HCT116 (cell line): Measurements from ENCODE around the gene TK2. TPM values are rescaled to one million over a fixed set of nuclear protein-coding genes. Genes with fewer than 3 reads are reported as not detected.

Source experiments
- ATAC-seq: fragments of 200-7000 bp; cut with Tn5 transposase; 2 replicates; pipeline ENCODE4 v1.9.1; 2020; ENCODE audit warnings: mild to moderate bottlenecking, moderate library complexity
- BruUV-seq: library from RNA; stranded (reverse); fragments of 400-500 nt; replicated peaks from 2 replicates; lab custom pipeline; 2021; lab: Mats Ljungman, UMichigan
- CTCF ChIA-PET: fragments of 300-600 bp; sonication (Branson Sonifier 250); formaldehyde crosslinking; loops from one replicate; lab custom pipeline; 2021; ENCODE audit warnings: antibody characterized with exemption; lab: Charles Lee
- POLR2A ChIA-PET: fragments of 300-600, 350-600 bp; sonication (Branson Sonifier 250); formaldehyde crosslinking; loops from one replicate; lab custom pipeline; 2021; ENCODE audit warnings: antibody characterized with exemption; lab: Charles Lee
- RAD21 ChIA-PET, 2 experiments: fragments of 300-600 bp; sonication (Branson Sonifier 250); formaldehyde crosslinking; loops; one replicate each; lab custom pipeline; 2023; ENCODE audit warnings: low total read pairs in 2 of 2; ENCODE audit not compliant: uncharacterized antibody in 2 of 2, unreplicated experiment in 2 of 2, low non-redundant PET in 1 of 2; lab: Charles Lee
- DNase-seq: peaks from one replicate; pipeline ENCODE4 v3.0.0-alpha.2; 2010; ENCODE audit warnings: low read depth, low spot score
- H2AFZ ChIP-seq: fragments of 200-600 bp; shearing (Covaris generic), sonication (generic); 2 replicates; pipeline ENCODE4 v1.6.1; 2017; ENCODE audit warnings: low read depth, mixed run types, mixed read lengths, antibody characterized with exemption, low read length; ENCODE audit not compliant: poor library complexity, severe bottlenecking
- H3K27ac ChIP-seq: 2 replicates; pipeline ENCODE4 v1.5.1; 2012; ENCODE audit warnings: low read depth, low read length
- H3K27me3 ChIP-seq: fragments of 200-600 bp; sonication (generic); 2 replicates; pipeline ENCODE4 v1.6.1; 2016; ENCODE audit warnings: mixed run types, low read length, mixed read lengths; ENCODE audit not compliant: insufficient read depth
- H3K36me3 ChIP-seq, 2 experiments: fragments of 200-500 bp in 1 of 2; fragments of 200-600 bp in 1 of 2; sonication (Bioruptor generic) in 1 of 2; sonication (generic) in 1 of 2; 2 replicates each; pipeline versions ENCODE4 v1.5.1 to v1.6.1; 2014 to 2016; ENCODE audit warnings: low read length in 2 of 2, inconsistent platforms in 1 of 2, mixed read lengths in 1 of 2, mixed run types in 1 of 2; ENCODE audit not compliant: insufficient read depth in 2 of 2, control insufficient read depth in 1 of 2
- H3K4me1 ChIP-seq, 2 experiments: fragments of 200-600 bp in 1 of 2; sonication (generic) in 1 of 2; 2 replicates each; pipeline versions ENCODE4 v1.5.1 to v1.6.1; 2012 to 2017; ENCODE audit warnings: low read length in 2 of 2, inconsistent platforms in 1 of 2, mild to moderate bottlenecking in 1 of 2, mixed read lengths in 1 of 2, mixed run types in 1 of 2, moderate library complexity in 1 of 2; ENCODE audit not compliant: insufficient read depth in 2 of 2, control insufficient read depth in 1 of 2
- H3K4me2 ChIP-seq: fragments of 200-600 bp; sonication (generic); 2 replicates; pipeline ENCODE4 v1.6.1; 2017; ENCODE audit warnings: mixed run types, low read length, mixed read lengths
- H3K4me3 ChIP-seq, 2 experiments: fragments of 200-600 bp in 1 of 2; sonication (generic) in 1 of 2; replicated peaks in 1 of 2; 2 replicates each; pipeline ENCODE4 v1.5.1; 2011 to 2016; ENCODE audit warnings: low read length in 2 of 2, control low read depth in 1 of 2, low read depth in 1 of 2, mild to moderate bottlenecking in 1 of 2, mixed read lengths in 1 of 2, mixed run types in 1 of 2
- H3K79me2 ChIP-seq: fragments of 200-600 bp; sonication (generic); 2 replicates; pipeline ENCODE4 v1.6.1; 2017; ENCODE audit warnings: mild to moderate bottlenecking, mixed run types, low read length, moderate library complexity, mixed read lengths; ENCODE audit not compliant: insufficient read depth
- H3K9ac ChIP-seq: fragments of 200-600 bp; sonication (generic); 2 replicates; pipeline ENCODE4 v1.6.1; 2016; ENCODE audit warnings: low read length, mixed read lengths
- H3K9me2 ChIP-seq: fragments of 200-600 bp; sonication (generic), shearing (Covaris generic); 2 replicates; pipeline ENCODE4 v1.6.1; 2017; ENCODE audit warnings: mixed run types, mild to moderate bottlenecking, moderate library complexity; ENCODE audit not compliant: insufficient read depth
- H3K9me3 ChIP-seq, 2 experiments: fragments of 200-500 bp in 1 of 2; fragments of 200-600 bp in 1 of 2; sonication (Bioruptor generic) in 1 of 2; sonication (generic) in 1 of 2; 2 replicates each; pipeline ENCODE4 v1.6.1; 2014 to 2017; ENCODE audit warnings: low read length in 2 of 2, mixed read lengths in 2 of 2, inconsistent platforms in 1 of 2, low read depth in 1 of 2, mild to moderate bottlenecking in 1 of 2, mixed run types in 1 of 2, moderate library complexity in 1 of 2; ENCODE audit not compliant: control insufficient read depth in 1 of 2, insufficient read depth in 1 of 2
- H4K20me1 ChIP-seq: fragments of 200-600 bp; sonication (generic), shearing (Covaris generic); 2 replicates; pipeline ENCODE4 v1.6.1; 2017; ENCODE audit warnings: mixed run types, mild to moderate bottlenecking, moderate library complexity; ENCODE audit not compliant: insufficient read depth
- CBX3 ChIP-seq: IDR thresholded peaks from 2 replicates; pipeline ENCODE4 v1.6.1; 2012; ENCODE audit warnings: low read depth
- CTCF ChIP-seq, 3 experiments: fragments of 200-600 bp in 1 of 3; sonication (generic) in 1 of 3; IDR thresholded peaks in 2 of 3; conservative IDR thresholded peaks in 1 of 3; 2 replicates each; pipeline ENCODE4 v1.5.1; 2012 to 2017; ENCODE audit warnings: low read depth in 2 of 3, low read length in 2 of 3, antibody characterized with exemption in 1 of 3, borderline replicate concordance in 1 of 3, control low read depth in 1 of 3, mild to moderate bottlenecking in 1 of 3, mixed read lengths in 1 of 3, mixed run types in 1 of 3, moderate library complexity in 1 of 3; ENCODE audit not compliant: insufficient read depth in 1 of 3
- MAX ChIP-seq: IDR thresholded peaks from 2 replicates; pipeline ENCODE4 v1.6.1; 2012
- POLR2AphosphoS5 ChIP-seq: IDR thresholded peaks from 2 replicates; pipeline ENCODE4 v1.6.1; 2011; ENCODE audit warnings: mild to moderate bottlenecking, low read depth, low read length, moderate library complexity
- YY1 ChIP-seq: IDR thresholded peaks from 2 replicates; pipeline ENCODE4 v1.6.1; 2011; ENCODE audit warnings: low read length, low read depth, moderate library complexity, mild to moderate bottlenecking; ENCODE audit not compliant: insufficient replicate concordance; ENCODE audit errors: extremely low read depth
- ZFX ChIP-seq: fragments of 450-650 bp; IDR thresholded peaks from 2 replicates; pipeline ENCODE4 v1.6.1; 2017
- ZNF274 ChIP-seq: fragments of 200-500 bp; sonication (Bioruptor generic); IDR thresholded peaks from 2 replicates; pipeline ENCODE4 v1.6.1; 2014; ENCODE audit warnings: mild to moderate bottlenecking, low read depth, low read length, inconsistent platforms
- intact Hi-C: fragments of 100-400 bp; cut with micrococcal nuclease; formaldehyde crosslinking; loops from 2 replicates; pipeline ENCODE4 v1.10.0; 2022
- total RNA-seq: library from RNA; stranded (reverse); gene quantifications from one replicate; pipeline ENCODE4 v1.2.1, GENCODE V29; 2021; ENCODE audit not compliant: unreplicated experiment
- TF ChIP-seq, protein P1 (sequence below): IDR thresholded peaks from 2 replicates; pipeline ENCODE4 v1.6.1; 2012; ENCODE audit warnings: low read depth

TK2 gene
- total RNA-seq, 1 experiment from 2014 or later = 15.4 TPM

DNA sequence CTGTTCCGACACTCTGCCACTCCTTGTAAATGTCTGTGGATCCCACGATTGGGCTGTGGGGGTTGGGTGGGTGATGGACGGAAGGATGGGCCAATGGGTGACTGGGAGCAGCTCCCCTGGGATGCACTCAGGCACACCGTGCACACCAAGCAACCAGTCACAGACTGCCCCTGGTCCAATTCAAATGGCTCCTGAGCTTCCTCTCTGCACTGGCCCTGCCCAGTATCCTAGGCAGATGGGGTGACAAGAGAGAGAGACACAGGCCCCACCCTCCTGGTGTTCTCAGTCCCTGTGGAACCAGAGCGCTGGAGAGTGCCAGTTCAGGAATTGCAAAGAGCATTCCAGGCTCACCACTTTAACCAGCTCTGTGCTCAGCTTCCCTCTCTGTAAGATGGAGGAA is 90.0 kb downstream of the TK2 start:
- H4K20me1 ChIP-seq = no peaks in the 10 kb centered on the region
- RAD21 ChIA-PET = no interaction called here
- POLR2A ChIA-PET = no interaction called here

More for the DNA sequence above, 90.0 kb downstream of the TK2 start:
- Histone ChIP-seq H3K27me3 (peaks cover 13% of the 10 kb centered on the region), H3K9ac (no peak overlapping the region), H3K27ac (no peak overlapping the region), H3K4me1 (peaks cover 0 to 8% of the 10 kb centered on the region in 2 experiments; a peak in 2 of 4 replicates), H3K9me2 (no peaks in the 10 kb centered on the region), H3K79me2 (no peaks in the 10 kb centered on the region), H3K36me3 (no peaks in the 10 kb centered on the region), H3K4me3 (no peak overlapping the region), H3K9me3 (no peaks in the 10 kb centered on the region), H2AFZ (no peak overlapping the region), H3K4me2 (no peak overlapping the region)
- CTCF ChIA-PET = no interaction called here
- ATAC-seq (peak; percentile 76), DNase-seq (no peak)
- no peak for TF ChIP-seq ZFX
- TF ChIP-seq ZNF274 = no peak
- TF ChIP-seq YY1 = no peak
- no peak for TF ChIP-seq CTCF (IDR thresholded peaks at IDR 0.05 in 2 of 3, conservative IDR thresholded peaks at IDR 0.05 in 1 of 3; ENCODE audit: borderline replicate concordance in 1 of 3, insufficient read depth in 1 of 3, low read depth in 2 of 3, low read length in 2 of 3)
- TF ChIP-seq, protein P1, sequence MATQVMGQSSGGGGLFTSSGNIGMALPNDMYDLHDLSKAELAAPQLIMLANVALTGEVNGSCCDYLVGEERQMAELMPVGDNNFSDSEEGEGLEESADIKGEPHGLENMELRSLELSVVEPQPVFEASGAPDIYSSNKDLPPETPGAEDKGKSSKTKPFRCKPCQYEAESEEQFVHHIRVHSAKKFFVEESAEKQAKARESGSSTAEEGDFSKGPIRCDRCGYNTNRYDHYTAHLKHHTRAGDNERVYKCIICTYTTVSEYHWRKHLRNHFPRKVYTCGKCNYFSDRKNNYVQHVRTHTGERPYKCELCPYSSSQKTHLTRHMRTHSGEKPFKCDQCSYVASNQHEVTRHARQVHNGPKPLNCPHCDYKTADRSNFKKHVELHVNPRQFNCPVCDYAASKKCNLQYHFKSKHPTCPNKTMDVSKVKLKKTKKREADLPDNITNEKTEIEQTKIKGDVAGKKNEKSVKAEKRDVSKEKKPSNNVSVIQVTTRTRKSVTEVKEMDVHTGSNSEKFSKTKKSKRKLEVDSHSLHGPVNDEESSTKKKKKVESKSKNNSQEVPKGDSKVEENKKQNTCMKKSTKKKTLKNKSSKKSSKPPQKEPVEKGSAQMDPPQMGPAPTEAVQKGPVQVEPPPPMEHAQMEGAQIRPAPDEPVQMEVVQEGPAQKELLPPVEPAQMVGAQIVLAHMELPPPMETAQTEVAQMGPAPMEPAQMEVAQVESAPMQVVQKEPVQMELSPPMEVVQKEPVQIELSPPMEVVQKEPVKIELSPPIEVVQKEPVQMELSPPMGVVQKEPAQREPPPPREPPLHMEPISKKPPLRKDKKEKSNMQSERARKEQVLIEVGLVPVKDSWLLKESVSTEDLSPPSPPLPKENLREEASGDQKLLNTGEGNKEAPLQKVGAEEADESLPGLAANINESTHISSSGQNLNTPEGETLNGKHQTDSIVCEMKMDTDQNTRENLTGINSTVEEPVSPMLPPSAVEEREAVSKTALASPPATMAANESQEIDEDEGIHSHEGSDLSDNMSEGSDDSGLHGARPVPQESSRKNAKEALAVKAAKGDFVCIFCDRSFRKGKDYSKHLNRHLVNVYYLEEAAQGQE = no peak
- no peak for TF ChIP-seq CBX3
- no peak for TF ChIP-seq MAX
- no peak for TF ChIP-seq POLR2AphosphoS5
- intact Hi-C loops = no loop called here
- no TSS peak for BruUV-seq
